NB4 (cell line): ENCODE data around the gene CCDC187.

Experiments used
- CTCF ChIP-seq: IDR thresholded peaks from one replicate; pipeline ENCODE4 v1.5.1; 2012; ENCODE audit warnings: low read depth, low read length
- POLR2A ChIP-seq: IDR thresholded peaks from 2 replicates; pipeline ENCODE4 v1.6.1; 2011; ENCODE audit warnings: mild to moderate bottlenecking; ENCODE audit not compliant: insufficient read length; ENCODE audit errors: extremely low read depth

- no peak for TF ChIP-seq CTCF
- no peak for TF ChIP-seq POLR2A
Observed at GRCh38 chr9:136259517-136259813, 44.4 kb downstream of the CCDC187 start.
